Astrocyte of the spinal cord (primary cell): Measurements from ENCODE around the gene SCAND1.
"Not testable (repeated sequence)": the region's sequence is repeated elsewhere in the genome, so short reads cannot be mapped to it uniquely, and the experiment has no call there.

Experiments
- DNase-seq: peaks from one replicate; pipeline ENCODE4 v3.0.0; 2011; ENCODE audit warnings: low read depth, low spot score
- H3K4me3 ChIP-seq: 2 replicates; pipeline ENCODE4 v1.5.1; 2011; ENCODE audit warnings: low read depth, mild to moderate bottlenecking, low read length, moderate library complexity
- in situ Hi-C: cut with HindIII; loops from 2 replicates; pipeline ENCODE4 v1.10.0; 2017; ENCODE audit warnings: low sequenced_read_pairs
- TF ChIP-seq, protein P1 (sequence below): IDR thresholded peaks from 2 replicates; pipeline ENCODE4 v1.5.1; 2012; ENCODE audit warnings: low read depth, mild to moderate bottlenecking, low read length, inconsistent platforms

The SCAND1 gene

DNA sequence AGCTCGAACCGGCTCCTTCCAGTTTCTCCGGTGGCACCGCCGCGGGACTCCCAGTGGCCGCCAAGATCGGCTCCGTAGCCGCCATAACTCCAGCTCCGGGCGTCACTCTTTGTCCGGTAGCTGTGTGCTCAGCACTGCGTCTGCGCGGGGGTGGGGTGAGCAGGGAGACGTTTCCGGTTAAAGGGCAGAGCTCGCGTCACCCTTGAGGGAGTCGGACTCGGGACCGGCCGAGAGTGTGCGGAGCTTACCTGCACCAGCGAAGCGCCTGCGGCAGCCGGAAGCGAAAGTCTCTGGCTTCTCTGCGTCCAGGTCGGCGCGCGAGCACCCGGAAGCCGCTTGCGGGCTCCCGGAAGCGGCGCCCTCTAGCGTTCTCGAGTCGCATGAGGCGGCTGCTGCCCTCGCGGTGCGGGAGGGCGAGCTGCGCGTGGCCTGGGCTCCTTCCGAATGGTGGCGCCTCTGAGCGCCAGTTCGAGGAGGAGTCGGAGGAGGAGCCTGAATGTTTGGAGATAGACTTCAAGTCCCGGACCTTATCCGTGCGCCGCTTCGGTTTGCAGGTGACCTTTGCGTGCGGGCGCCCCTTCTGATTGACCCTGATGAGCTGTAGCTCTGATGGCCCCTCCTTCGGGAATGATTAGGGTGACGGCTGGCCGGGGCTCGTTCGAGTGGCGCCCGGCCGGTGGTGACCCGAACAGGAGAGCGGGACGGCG, at the start of gene SCAND1:
Gene SCAND1, minus strand, starts transcription at position 303 of the 707 bp plus-strand sequence. Its CDS starts 218 bp downstream, at position 85.
- DNase-seq = peak; percentile 98
- TF ChIP-seq, protein P1, sequence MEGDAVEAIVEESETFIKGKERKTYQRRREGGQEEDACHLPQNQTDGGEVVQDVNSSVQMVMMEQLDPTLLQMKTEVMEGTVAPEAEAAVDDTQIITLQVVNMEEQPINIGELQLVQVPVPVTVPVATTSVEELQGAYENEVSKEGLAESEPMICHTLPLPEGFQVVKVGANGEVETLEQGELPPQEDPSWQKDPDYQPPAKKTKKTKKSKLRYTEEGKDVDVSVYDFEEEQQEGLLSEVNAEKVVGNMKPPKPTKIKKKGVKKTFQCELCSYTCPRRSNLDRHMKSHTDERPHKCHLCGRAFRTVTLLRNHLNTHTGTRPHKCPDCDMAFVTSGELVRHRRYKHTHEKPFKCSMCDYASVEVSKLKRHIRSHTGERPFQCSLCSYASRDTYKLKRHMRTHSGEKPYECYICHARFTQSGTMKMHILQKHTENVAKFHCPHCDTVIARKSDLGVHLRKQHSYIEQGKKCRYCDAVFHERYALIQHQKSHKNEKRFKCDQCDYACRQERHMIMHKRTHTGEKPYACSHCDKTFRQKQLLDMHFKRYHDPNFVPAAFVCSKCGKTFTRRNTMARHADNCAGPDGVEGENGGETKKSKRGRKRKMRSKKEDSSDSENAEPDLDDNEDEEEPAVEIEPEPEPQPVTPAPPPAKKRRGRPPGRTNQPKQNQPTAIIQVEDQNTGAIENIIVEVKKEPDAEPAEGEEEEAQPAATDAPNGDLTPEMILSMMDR = peak; percentile 93
- in situ Hi-C loops = no loop called here
- peak within 1 kb of the TSS; percentile 92 for H3K4me3 ChIP-seq

DNA sequence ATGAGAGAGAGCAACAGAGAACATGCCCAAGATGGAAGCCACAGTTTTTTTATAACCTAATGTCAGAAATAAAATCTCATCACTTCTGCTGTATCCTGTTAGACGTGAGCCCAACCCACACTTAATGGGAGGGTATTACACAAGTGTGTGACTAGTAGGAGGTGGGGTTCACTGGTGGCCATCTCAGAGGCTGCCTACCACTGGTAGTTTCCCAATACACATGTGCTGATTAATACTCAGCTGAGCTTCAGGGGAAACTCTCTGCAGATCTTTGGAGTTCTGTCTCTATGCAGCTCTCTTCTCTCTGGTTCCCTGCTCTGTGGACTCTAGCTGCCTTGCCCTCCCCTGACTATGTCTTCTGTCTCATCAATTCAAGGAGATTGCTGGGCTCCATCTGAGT, 49.7 kb upstream of the SCAND1 start:
- DNase-seq = no peak
- in situ Hi-C loops = no loop called here
- no peak overlapping the region for H3K4me3 ChIP-seq
- TF ChIP-seq, protein P1 = no peak

DNA sequence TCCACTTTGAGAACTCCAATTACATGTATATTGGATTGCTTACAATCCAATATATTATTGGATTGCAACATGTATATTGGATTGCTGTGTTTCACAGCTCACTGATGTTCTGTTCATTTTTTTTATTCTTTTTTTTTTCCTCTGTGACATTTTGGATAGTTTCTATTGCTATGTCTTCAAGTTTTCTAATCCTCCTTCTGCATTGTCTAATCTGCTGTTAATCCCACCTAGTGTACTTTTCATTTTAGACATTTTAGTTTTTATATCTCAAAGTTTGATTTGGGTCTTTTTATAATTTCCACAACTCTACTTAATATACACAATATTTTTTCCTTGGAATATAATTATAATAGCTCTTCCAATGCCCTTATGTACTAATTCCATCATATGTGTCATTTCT, 48.6 kb upstream of the SCAND1 start:
- no peak overlapping the region for H3K4me3 ChIP-seq
- DNase-seq = no peak
- TF ChIP-seq, protein P1 = no peak
- in situ Hi-C loops = no loop called here

GRCh38 chr20:36001331-36001730, 47.0 kb upstream of the SCAND1 start:
- DNase-seq, H3K4me3 ChIP-seq, in situ Hi-C loops: not testable (repeated sequence)

GRCh38 chr20:35996492-35996891, 42.2 kb upstream of the SCAND1 start:
- H3K4me3 ChIP-seq, DNase-seq, in situ Hi-C loops: not testable (repeated sequence)

DNA sequence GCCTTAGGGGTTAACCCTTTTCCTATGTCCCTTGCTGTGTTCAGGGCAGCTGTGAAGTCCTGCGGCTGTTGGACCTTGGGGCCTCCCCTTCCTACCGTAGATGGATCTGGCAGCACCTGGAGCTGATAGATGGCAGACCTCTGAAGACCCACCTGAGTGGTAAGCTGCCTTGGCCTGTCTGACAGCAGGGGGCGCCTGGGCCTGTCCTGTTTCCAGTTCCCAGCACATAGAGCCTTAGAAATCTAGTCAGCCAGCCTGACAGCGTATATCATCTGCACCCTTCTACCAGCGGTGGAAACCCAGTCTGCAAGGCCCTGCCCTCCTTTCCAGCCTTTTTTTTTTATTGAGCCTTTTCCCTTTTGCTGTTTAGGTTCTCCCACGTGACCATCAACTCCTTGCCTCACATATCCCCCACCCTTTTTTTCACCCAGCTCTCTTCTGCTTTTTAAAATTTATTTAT, 40.7 kb upstream of the SCAND1 start:
- TF ChIP-seq, protein P1 = peak; percentile 99
- no peak overlapping the region for H3K4me3 ChIP-seq
- in situ Hi-C loops = no loop called here
- peak; percentile 74 for DNase-seq

DNA sequence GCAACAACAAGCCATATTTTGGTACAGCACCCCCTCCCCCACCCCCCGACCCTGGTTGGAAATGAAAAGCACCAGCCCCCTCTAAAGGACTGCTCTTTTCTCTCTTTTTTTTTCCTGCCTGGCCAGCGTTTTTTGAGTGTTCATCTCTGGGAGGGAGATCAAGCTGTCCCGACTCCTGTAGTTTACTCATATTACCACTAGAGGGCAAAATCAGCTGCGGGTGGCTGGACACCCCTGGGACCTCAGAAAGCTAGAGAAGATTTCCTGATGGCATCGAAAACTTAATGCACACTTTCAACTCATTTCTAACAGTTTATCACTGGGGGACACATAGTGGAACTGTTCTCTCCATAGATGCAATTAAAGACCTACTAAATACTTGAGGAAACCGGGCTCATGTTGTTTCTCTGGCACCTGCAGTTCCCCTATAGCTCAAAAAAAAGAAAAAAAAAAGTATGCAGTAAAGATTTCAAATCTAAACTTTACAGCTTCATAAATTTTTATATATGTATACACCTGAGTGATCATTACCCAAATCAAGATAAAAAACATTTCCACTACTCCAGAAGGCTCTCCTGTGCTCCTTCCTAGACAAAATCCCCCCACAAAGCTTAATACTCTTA, 38.5 kb upstream of the SCAND1 start:
- in situ Hi-C loops = no loop called here
- DNase-seq = peak; percentile 57
- H3K4me3 ChIP-seq = no peak overlapping the region
- TF ChIP-seq, protein P1 = peak; percentile 86
